ENCODE data around the gene SIGLEC9.
"Not testable (repeated sequence)": the region's sequence is repeated elsewhere in the genome, so short reads cannot be mapped to it uniquely, and the experiment has no call there.

The SIGLEC9 gene

DNA sequence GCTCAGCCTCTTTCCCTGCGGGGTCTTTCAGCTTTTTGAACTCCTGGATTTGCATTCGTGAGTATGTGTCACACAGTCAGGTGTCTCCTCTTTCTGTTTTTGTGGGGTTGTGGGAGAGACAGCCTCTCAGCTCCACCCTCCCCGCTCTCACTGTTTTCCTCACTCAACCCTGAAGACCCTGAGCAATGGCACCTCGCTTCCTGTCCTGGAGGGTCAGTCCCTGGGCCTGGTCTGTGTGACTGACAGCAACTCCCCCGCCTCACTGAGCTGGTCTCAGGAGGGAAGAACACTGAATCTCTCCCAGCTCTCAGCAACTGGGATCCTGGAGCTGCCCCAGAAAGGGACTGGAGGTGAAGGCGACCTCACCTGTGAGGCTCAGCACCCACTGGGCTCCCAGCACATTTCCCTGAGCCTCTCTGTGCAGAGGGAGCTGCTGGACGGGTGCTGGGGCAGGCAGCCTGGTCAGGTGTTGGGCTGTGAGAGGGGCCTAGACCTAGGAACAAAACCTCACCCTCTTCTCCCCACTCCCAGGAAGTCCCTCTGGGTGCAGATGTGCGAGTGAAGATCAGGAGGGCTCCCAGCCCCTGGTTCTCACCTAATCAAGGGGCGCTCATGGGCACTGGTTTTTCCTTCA lies 13.2 kb downstream of the SIGLEC9 start:
- no peak overlapping the region for H3K4me3 ChIP-seq (ENCODE audit: low read depth, low read length)
- TF ChIP-seq, protein P1, sequence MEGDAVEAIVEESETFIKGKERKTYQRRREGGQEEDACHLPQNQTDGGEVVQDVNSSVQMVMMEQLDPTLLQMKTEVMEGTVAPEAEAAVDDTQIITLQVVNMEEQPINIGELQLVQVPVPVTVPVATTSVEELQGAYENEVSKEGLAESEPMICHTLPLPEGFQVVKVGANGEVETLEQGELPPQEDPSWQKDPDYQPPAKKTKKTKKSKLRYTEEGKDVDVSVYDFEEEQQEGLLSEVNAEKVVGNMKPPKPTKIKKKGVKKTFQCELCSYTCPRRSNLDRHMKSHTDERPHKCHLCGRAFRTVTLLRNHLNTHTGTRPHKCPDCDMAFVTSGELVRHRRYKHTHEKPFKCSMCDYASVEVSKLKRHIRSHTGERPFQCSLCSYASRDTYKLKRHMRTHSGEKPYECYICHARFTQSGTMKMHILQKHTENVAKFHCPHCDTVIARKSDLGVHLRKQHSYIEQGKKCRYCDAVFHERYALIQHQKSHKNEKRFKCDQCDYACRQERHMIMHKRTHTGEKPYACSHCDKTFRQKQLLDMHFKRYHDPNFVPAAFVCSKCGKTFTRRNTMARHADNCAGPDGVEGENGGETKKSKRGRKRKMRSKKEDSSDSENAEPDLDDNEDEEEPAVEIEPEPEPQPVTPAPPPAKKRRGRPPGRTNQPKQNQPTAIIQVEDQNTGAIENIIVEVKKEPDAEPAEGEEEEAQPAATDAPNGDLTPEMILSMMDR (IDR thresholded peaks at IDR 0.05; ENCODE audit: borderline replicate concordance, insufficient read depth, low read depth, low read length), result no peak

DNA sequence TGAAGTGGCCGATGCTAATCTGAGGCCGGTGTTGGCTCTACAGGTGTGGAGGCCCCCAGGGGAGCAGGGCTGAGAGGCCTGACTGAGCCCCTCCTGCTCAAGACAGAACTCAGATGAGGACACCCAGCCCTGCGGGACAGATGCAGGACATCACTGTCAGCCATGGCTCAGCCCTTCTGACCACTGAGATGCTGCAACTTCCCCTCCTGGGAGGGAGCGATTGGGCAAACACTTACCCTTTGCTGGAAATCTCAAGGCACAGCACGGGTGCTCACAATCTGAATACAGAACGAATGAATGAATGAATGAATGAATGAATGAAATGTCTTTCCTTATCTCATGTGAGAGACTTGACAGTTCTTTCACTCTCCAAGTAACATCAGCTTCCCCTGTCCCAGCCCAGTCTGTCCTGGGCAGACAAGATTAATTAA lies 13.9 kb downstream of the SIGLEC9 start:
- no peak overlapping the region for H3K4me3 ChIP-seq (ENCODE audit: low read depth, low read length)
- TF ChIP-seq, protein P1 (IDR thresholded peaks at IDR 0.05; ENCODE audit: borderline replicate concordance, insufficient read depth, low read depth, low read length), result no peak

DNA sequence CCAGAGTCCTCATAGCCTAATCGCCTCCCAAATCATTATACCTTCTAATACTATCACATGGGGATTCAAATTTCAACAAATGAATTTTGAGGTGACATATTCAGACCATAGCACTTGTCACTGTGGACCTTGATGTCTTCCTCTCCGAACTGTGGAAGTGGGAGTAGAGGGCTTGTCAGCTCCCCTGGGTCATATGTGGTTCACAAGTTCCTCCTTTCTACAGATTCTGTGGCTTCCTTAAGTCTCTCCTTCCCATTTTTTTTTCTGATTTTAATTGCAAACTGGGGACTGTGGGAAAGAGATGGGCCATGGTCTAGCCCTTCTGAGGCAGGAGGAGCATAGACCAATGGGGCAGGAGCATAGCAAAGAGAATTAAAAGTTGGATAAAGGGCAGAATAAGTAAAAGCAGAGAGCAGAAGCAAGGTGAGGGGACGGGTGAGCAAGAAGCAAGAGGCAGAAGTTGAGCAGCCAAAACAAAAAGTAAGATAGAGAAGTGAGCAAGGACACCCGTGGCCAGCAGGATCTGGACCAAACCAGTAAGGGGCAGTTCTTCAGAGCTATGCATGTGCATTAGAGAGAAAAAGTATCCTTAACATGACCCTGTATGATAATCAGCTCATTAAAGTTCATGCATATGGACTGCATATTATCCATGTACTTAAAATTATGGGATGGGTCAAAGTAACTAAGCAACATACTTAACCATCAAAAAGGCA lies 14.8 kb downstream of the SIGLEC9 start:
- H3K4me3 ChIP-seq (ENCODE audit: low read depth, low read length), result no peak overlapping the region
- TF ChIP-seq, protein P1 (IDR thresholded peaks at IDR 0.05; ENCODE audit: borderline replicate concordance, insufficient read depth, low read depth, low read length), result no peak

DNA sequence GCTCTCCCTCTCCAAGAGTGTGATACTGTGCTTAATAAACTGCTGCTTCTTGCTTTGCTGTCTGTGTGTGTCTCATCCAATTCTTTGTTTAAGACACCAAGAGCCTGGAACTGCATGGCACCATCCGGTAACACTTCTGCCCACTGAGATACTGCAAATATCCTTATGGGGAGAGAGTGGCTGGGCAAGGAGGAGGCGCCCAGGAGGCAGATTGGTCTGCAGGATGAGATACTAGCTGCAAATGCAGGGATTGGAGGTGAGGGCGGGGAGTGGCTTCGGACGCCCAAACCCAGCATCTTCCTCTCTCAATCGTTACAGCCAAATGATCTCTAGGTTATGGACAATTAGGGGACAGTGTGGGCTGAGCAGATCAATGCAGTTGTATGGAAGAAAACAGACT lies 15.7 kb downstream of the SIGLEC9 start:
- no peak overlapping the region for H3K4me3 ChIP-seq (ENCODE audit: low read depth, low read length)
- TF ChIP-seq, protein P1 (IDR thresholded peaks at IDR 0.05; ENCODE audit: borderline replicate concordance, insufficient read depth, low read depth, low read length), result no peak

DNA sequence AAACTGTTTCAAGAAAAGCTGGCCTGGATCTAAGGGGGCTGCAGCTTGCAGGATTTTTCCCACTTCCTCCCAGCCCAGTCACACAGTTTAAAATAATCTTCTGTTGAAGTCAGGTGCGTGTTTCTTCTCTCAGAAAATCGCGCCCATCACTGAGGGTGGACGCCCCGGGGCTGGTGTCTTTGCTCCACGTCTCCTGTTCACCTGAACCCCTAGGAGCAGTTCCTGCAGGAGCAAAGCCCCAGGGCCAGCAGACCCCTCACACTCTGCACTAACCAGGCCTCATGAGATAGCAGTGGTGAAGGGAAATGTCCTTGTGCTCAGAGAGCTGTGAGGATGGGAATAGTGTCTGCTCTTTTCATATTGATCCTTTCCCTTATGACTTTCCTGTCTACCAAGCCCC lies 16.5 kb downstream of the SIGLEC9 start:
- TF ChIP-seq, protein P1 (IDR thresholded peaks at IDR 0.05; ENCODE audit: borderline replicate concordance, insufficient read depth, low read depth, low read length), result no peak
- no peak overlapping the region for H3K4me3 ChIP-seq (ENCODE audit: low read depth, low read length)

DNA sequence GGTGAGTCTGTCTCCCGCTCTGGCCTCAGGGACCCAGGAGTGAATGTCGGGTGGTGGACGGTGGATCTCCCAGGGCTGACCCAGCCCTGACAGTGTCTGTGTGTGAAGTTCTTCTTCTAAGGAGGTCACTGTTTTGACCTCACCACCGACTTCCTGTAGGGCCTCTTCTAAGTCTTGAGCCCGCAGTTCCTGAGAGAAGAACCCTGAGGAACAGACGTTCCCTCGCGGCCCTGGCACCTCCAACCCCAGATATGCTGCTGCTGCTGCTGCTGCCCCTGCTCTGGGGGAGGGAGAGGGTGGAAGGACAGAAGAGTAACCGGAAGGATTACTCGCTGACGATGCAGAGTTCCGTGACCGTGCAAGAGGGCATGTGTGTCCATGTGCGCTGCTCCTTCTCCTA lies 17.4 kb downstream of the SIGLEC9 start, which contains the start of gene SIGLEC7:
SIGLEC7 (plus strand) TSS at position 183 of the 400 bp plus-strand sequence; CDS start at position 252, 69 bp downstream.
- TF ChIP-seq, protein P1 (IDR thresholded peaks at IDR 0.05; ENCODE audit: borderline replicate concordance, insufficient read depth, low read depth, low read length), result no peak
- H3K4me3 ChIP-seq (ENCODE audit: low read depth, low read length), result no peak within 1 kb of the TSS

DNA sequence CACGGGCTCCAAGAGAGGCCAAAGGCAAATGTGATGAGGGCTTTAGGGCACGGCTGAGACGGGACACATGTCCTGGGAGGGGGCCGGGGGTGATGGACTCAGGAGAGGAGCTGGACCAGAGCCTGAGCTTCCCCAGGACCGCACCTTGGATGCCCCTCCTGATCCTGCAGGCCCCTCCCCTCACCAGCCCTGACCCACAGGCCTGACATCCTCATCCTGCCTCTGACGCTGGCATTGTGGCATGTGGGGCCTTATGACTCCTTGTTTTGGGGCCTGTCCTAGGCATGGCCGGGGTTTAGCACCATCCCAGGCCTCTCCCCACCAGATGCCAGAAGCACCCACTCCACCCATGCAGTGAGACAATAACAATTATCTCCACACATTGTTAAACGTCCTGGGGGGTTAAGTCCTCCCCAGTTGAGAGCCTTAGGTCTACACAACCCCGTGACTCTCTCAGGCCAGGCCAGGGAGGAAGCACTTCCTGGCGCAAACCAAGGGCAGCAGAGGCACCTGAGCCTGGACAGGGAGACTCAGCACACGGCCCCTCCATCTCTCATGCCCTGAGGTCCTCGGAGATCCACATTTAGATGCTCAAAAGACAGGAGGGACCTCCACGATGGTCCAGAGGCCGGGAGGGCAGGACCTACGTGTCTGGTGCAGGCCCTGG lies 18.2 kb downstream of the SIGLEC9 start:
- H3K4me3 ChIP-seq (ENCODE audit: low read depth, low read length), result not testable (repeated sequence)

Data from GM12875 (cell line).